Sigmoid colon (tissue), 4 donors: ENCODE data around the gene JAKMIP2.

Experiments used
- EP300 ChIP-seq, 4 donors: sonication (generic); formaldehyde crosslinking; IDR thresholded peaks; one replicate each; pipeline ENCODE4 v1.6.1; 2017; ENCODE audit warnings: antibody characterized with exemption in 4 of 4
- POLR2AphosphoS5 ChIP-seq, 4 donors: sonication (generic); formaldehyde crosslinking; IDR thresholded peaks; one replicate each; pipeline ENCODE4 v1.6.1; 2017; ENCODE audit warnings: antibody characterized with exemption in 4 of 4

DNA sequence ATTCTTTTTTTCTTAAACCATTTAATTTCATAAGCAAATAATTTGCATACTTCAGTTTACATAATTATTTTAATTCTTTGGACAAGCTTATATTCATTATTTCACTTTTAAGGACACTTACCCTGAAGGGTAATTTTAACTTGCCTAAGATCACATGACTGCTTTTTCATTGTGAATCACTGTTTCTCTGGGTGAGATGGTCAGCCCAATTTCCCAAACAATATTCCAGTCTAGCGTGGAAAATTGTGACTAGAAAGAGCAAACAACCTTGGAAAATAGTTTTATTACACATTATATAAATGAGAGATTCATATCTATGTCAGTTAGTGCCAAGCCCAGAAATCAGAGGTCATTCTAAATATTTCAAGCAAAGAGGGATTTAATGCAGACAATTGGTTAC is 21.4 kb upstream of the JAKMIP2 start:
- TF ChIP-seq POLR2AphosphoS5 (IDR thresholded peaks at IDR 0.05) (no peak), EP300 (IDR thresholded peaks at IDR 0.05) (no peak)
